ENCODE results near the gene MIER1. TPM values are rescaled to one million over a fixed set of nuclear protein-coding genes. Genes with fewer than 3 reads are reported as not detected.

Gene MIER1
- total and polyA plus RNA-seq, 9 of the 15 experiments (the other 6 are each of a cell fraction or from before 2014, with no cell fraction given), result 13.9 to 34.8 (median 21.5) TPM

- TF ChIP-seq CHAMP1 (IDR thresholded peaks at IDR 0.05), result 0 out of 2 replicates have a peak, but pooled peaks have one; percentile 26
- TF ChIP-seq ZNF778 (CRISPR knock-in tag; IDR thresholded peaks at IDR 0.05), result no peak
- no peak for TF ChIP-seq ZBTB11 (CRISPR knock-in tag; IDR thresholded peaks at IDR 0.05)
- TF ChIP-seq ZNF384 (IDR thresholded peaks at IDR 0.05; ENCODE audit: low read depth, low read length), result no peak
- 0 out of 2 replicates have a peak, but pooled peaks have one; percentile 11 for TF ChIP-seq TEAD4 (IDR thresholded peaks at IDR 0.05; ENCODE audit: low read length)
- no peak for TF ChIP-seq TEAD4 (CRISPR knock-in tag; IDR thresholded peaks at IDR 0.05; ENCODE audit: borderline replicate concordance)
- TF ChIP-seq GTF2E2 (tag; IDR thresholded peaks at IDR 0.05), result no peak
- no peak for TF ChIP-seq RBM14 (IDR thresholded peaks at IDR 0.05; ENCODE audit: borderline replicate concordance, insufficient read depth, low read depth, low read length)
- no peak for TF ChIP-seq NCOR1 (IDR thresholded peaks at IDR 0.05)
- peak; percentile 93 for TF ChIP-seq SMC3 (conservative IDR thresholded peaks at IDR 0.05; ENCODE audit: insufficient read depth, low read depth, low read length)
- peak; percentile 80 for TF ChIP-seq ARID2 (IDR thresholded peaks at IDR 0.05)
- TF ChIP-seq IRF1 (CRISPR knock-in tag; IDR thresholded peaks at IDR 0.05; ENCODE audit: borderline replicate concordance), result no peak
- TF ChIP-seq CTCF (IDR thresholded peaks at IDR 0.05 in 2 of 3, conservative IDR thresholded peaks at IDR 0.05 in 1 of 3; ENCODE audit: insufficient read depth in 2 of 3, low read depth in 1 of 3, low read length in 3 of 3), result peak; percentile 88 to 93 (median 92)
- peak; percentile 47 to 66; a peak in 2 of 4 replicates for TF ChIP-seq FOXA3 (CRISPR knock-in tag; conservative IDR thresholded peaks at IDR 0.05 in 1 of 2, IDR thresholded peaks at IDR 0.05 in 1 of 2)
- TF ChIP-seq ZNF408 (CRISPR knock-in tag; IDR thresholded peaks at IDR 0.05; ENCODE audit: low read depth), result peak; percentile 44; the same call in 1 of the 2 replicates
- TF ChIP-seq YY1 (IDR thresholded peaks at IDR 0.05; ENCODE audit: borderline replicate concordance in 1 of 3, control insufficient read depth in 1 of 3, extremely low read depth in 1 of 3, insufficient read depth in 3 of 3, insufficient read length in 1 of 3, insufficient replicate concordance in 2 of 3, low read depth in 1 of 3, low read length in 2 of 3), result peak in 2 of 3 experiments; percentile 30 to 72
These were observed 71.4 kb downstream of the MIER1 start (continued) for GRCh38 chr1:66996018-66996682.

Measured in K562 (cell line).